HepG2 (cell line): ENCODE data around the gene AXIN1. TPM values are rescaled to one million over a fixed set of nuclear protein-coding genes. Genes with fewer than 3 reads are reported as not detected.

Experiments used
- ATAC-seq: fragments of 200-7000 bp; cut with Tn5 transposase; 3 replicates; pipeline ENCODE4 v1.9.1; 2020; ENCODE audit warnings: mild to moderate bottlenecking, moderate library complexity
- BruUV-seq: library from RNA; stranded (reverse); fragments of 400-500 nt; replicated peaks from 2 replicates; lab custom pipeline; 2021; lab: Mats Ljungman, UMichigan
- CTCF ChIA-PET: fragments of 300-600 bp; formaldehyde crosslinking; extraction: SDS; loops from one replicate; lab custom pipeline; 2021; ENCODE audit warnings: low total read pairs, inconsistent platforms, low intra/inter-chr PET ratio; lab: Yijun Ruan, JAX
- POLR2A ChIA-PET: fragments of 350-600 bp; sonication (Branson Sonifier 250); formaldehyde crosslinking; loops from one replicate; lab custom pipeline; 2020; ENCODE audit warnings: antibody characterized with exemption, inconsistent platforms; lab: Yijun Ruan, JAX
- DNase-seq: peaks from one replicate; pipeline ENCODE4 v3.0.0-alpha.2; 2015; ENCODE audit warnings: low spot score
- FAIRE-seq: peaks from 3 replicates; lab custom pipeline; 2011; peaks lifted over from hg19 to GRCh38; lab: Jason Lieb, UNC
- H2AFZ ChIP-seq: one replicate; pipeline ENCODE4 v1.6.1; 2011; ENCODE audit warnings: low read length, inconsistent platforms
- H3K27ac ChIP-seq: fragments of 300-600 bp; 3 replicates; pipeline ENCODE4 v1.8.0; 2011; ENCODE audit warnings: mixed run types, mild to moderate bottlenecking, mixed read lengths, low read length, inconsistent platforms; ENCODE audit not compliant: insufficient read depth; ENCODE audit errors: extremely low read length
- H3K27me3 ChIP-seq, 2 experiments: fragments of 200-600 bp in 1 of 2; 2 replicates in 1 of 2; 3 replicates in 1 of 2; pipeline versions ENCODE4 v1.6.0 to v1.8.0; 2011; ENCODE audit warnings: low read length in 2 of 2, mild to moderate bottlenecking in 2 of 2, moderate library complexity in 2 of 2, inconsistent platforms in 1 of 2; ENCODE audit not compliant: insufficient read depth in 2 of 2, control insufficient read depth in 1 of 2
- H3K36me3 ChIP-seq, 2 experiments: fragments of 200-600 bp in 1 of 2; replicated peaks in 1 of 2; 2 replicates in 1 of 2; 3 replicates in 1 of 2; pipeline versions ENCODE4 v1.5.1 to v1.8.0; 2011; ENCODE audit warnings: low read length in 2 of 2, inconsistent platforms in 1 of 2; ENCODE audit not compliant: insufficient read depth in 2 of 2, control insufficient read depth in 1 of 2
- H3K4me1 ChIP-seq: 2 replicates; pipeline ENCODE4 v1.5.1; 2012; ENCODE audit warnings: low read length, inconsistent platforms; ENCODE audit not compliant: insufficient read depth
- H3K4me2 ChIP-seq: 2 replicates; pipeline ENCODE4 v1.6.0; 2011; ENCODE audit warnings: low read depth, low read length, inconsistent platforms
- H3K4me3 ChIP-seq, 3 experiments: fragments of 200-600 bp in 1 of 3; sonication (generic), shearing (Covaris generic) in 1 of 3; replicated peaks in 1 of 3; 2 replicates each; pipeline ENCODE4 v1.5.1; 2011 to 2016; ENCODE audit warnings: low read length in 3 of 3, inconsistent platforms in 2 of 3, low read depth in 2 of 3, mild to moderate bottlenecking in 2 of 3, control low read depth in 1 of 3, mixed read lengths in 1 of 3; ENCODE audit not compliant: insufficient read depth in 1 of 3
- H3K79me2 ChIP-seq: one replicate; pipeline ENCODE4 v1.6.1; 2011; ENCODE audit warnings: low read length, inconsistent platforms; ENCODE audit not compliant: insufficient read depth
- H3K9ac ChIP-seq: 2 replicates; pipeline ENCODE4 v1.6.0; 2011; ENCODE audit warnings: mild to moderate bottlenecking, low read depth, low read length, inconsistent platforms; ENCODE audit not compliant: insufficient read depth
- H3K9me3 ChIP-seq: 2 replicates; pipeline ENCODE4 v1.5.1; 2012; ENCODE audit warnings: mild to moderate bottlenecking, low read length
- H4K20me1 ChIP-seq: 2 replicates; pipeline ENCODE4 v1.6.0; 2011; ENCODE audit warnings: inconsistent platforms, mild to moderate bottlenecking, low read length, moderate library complexity; ENCODE audit not compliant: insufficient read depth
- AHR ChIP-seq: IDR thresholded peaks from 2 replicates; pipeline ENCODE4 v1.6.1; 2018; ENCODE audit warnings: missing genetic modification reagents, missing compliant biosample characterization
- ARNTL ChIP-seq: sonication (generic); formaldehyde crosslinking; IDR thresholded peaks from 2 replicates; pipeline ENCODE4 v1.4.0; 2020; ENCODE audit warnings: mild to moderate bottlenecking, missing genetic modification reagents
- CREB1 ChIP-seq, 2 experiments: fragments of 450-650 bp in 1 of 2; IDR thresholded peaks; 2 replicates each; pipeline ENCODE4 v1.6.1; 2016 to 2017; ENCODE audit warnings: control low read depth in 1 of 2, mild to moderate bottlenecking in 1 of 2, missing compliant biosample characterization in 1 of 2, missing genetic modification characterization in 1 of 2
- FLYWCH1 ChIP-seq: sonication (generic); formaldehyde crosslinking; IDR thresholded peaks from 2 replicates; pipeline ENCODE4 v1.8.1; 2023; ENCODE audit warnings: mild to moderate bottlenecking, missing genetic modification reagents
- FOXO1 ChIP-seq: sonication (generic); formaldehyde crosslinking; IDR thresholded peaks from 2 replicates; pipeline ENCODE4 v1.4.0; 2020; ENCODE audit warnings: missing genetic modification reagents
- KDM5A ChIP-seq: fragments of 200-600 bp; sonication (generic); IDR thresholded peaks from 2 replicates; pipeline ENCODE4 v1.7.0; 2018; ENCODE audit warnings: antibody characterized with exemption, mild to moderate bottlenecking, low read length, borderline replicate concordance
- MED1 ChIP-seq: sonication (generic); formaldehyde crosslinking; IDR thresholded peaks from 2 replicates; pipeline ENCODE4 v1.4.0; 2020; ENCODE audit warnings: missing genetic modification reagents
- SAFB2 ChIP-seq: sonication (generic); formaldehyde crosslinking; IDR thresholded peaks from 2 replicates; pipeline ENCODE4 v1.5.1; 2020; ENCODE audit warnings: missing genetic modification reagents, low read depth, mild to moderate bottlenecking, borderline replicate concordance
- STAG1 ChIP-seq: sonication (generic); formaldehyde crosslinking; IDR thresholded peaks from 2 replicates; pipeline ENCODE4 v1.4.0; 2020; ENCODE audit warnings: missing genetic modification reagents
- ZFP90 ChIP-seq: sonication (generic); formaldehyde crosslinking; IDR thresholded peaks from 2 replicates; pipeline ENCODE4 v1.8.0; 2022; ENCODE audit warnings: missing genetic modification reagents, mild to moderate bottlenecking, inconsistent platforms, borderline replicate concordance
- ZNF34 ChIP-seq: sonication (generic); formaldehyde crosslinking; IDR thresholded peaks from 2 replicates; pipeline ENCODE4 v1.4.0; 2020; ENCODE audit warnings: mild to moderate bottlenecking, missing genetic modification reagents, borderline replicate concordance
- ZNF414 ChIP-seq: sonication (generic); formaldehyde crosslinking; IDR thresholded peaks from 2 replicates; pipeline ENCODE4 v1.5.0; 2020; ENCODE audit warnings: missing genetic modification reagents
- ZNF687 ChIP-seq: sonication (generic); formaldehyde crosslinking; IDR thresholded peaks from 2 replicates; pipeline ENCODE4 v1.5.1; 2020; ENCODE audit warnings: mild to moderate bottlenecking, missing genetic modification reagents, moderate library complexity
- ZNF800 ChIP-seq: sonication (generic); formaldehyde crosslinking; IDR thresholded peaks from 2 replicates; pipeline ENCODE4 v1.4.0; 2020; ENCODE audit warnings: missing genetic modification reagents
- WGBS: methylation state at CpG from one replicate; pipeline ENCODE4 v1.1.6; 2017; ENCODE audit warnings: low lambda C conversion rate; 5-methylcytosine and 5-hydroxymethylcytosine counted together
- in situ Hi-C: cut with HindIII; loops from 2 replicates; pipeline ENCODE4 v1.10.0; 2017; ENCODE audit warnings: low pct_unique_long_range_greater_than_20kb; ENCODE audit not compliant: extremely low pct_ligation_motif_present
- intact Hi-C: fragments of 100-400 bp; cut with micrococcal nuclease; formaldehyde crosslinking; loops from one replicate; pipeline ENCODE4 v1.10.0; 2022; ENCODE audit not compliant: unreplicated experiment
- polyA plus RNA-seq, 8 experiments: library from polyadenylated mRNA; depleted of rRNA in 3 of 8; stranded (reverse) in 7 of 8; unstranded in 1 of 8; fragments of >200 nt; fragmentation: Illumina TruSeq in 4 of 8; extraction: Trizol in 4 of 8; gene quantifications; 2 replicates each; pipeline versions ENCODE4 v1.2.1 to v1.2.3, GENCODE V29; 2011 to 2016; ENCODE audit warnings: low read depth in 4 of 8, missing spikeins in 1 of 8, mixed read lengths in 1 of 8; ENCODE audit not compliant: insufficient read depth in 1 of 8
- total RNA-seq, 5 experiments: library from RNA; depleted of rRNA; stranded (reverse); fragments of >200 nt; fragmentation: Illumina TruSeq; extraction: Trizol; gene quantifications; 2 replicates each; pipeline ENCODE4 v1.2.3, GENCODE V29; 2016; ENCODE audit warnings: low read depth in 1 of 5

Gene AXIN1
- total and polyA plus RNA-seq, 2 of the 13 experiments (the other 11 are each of a cell fraction or from before 2014, with no cell fraction given): 24.0 to 26.0 TPM

GRCh38 chr16:268141-269053, 84.1 kb downstream of the AXIN1 start:
- intact Hi-C loops: no loop called here
- 26% methylated on average over 24 of the region's 40 CpGs for WGBS
- POLR2A ChIA-PET: interaction anchor here (0.5 kb wide), 1 partner anchor 84 kb away, joined by 3 read pairs; the partner anchor contains the start of gene AXIN1
- TF ChIP-seq ZNF800 (CRISPR knock-in tag) (peak; percentile 67; the same call in 1 of the 2 replicates), STAG1 (no peak), FOXO1 (CRISPR knock-in tag) (no peak), ZNF687 (CRISPR knock-in tag) (peak; percentile 54), ZNF34 (CRISPR knock-in tag) (no peak), SAFB2 (CRISPR knock-in tag) (no peak), ARNTL (CRISPR knock-in tag) (no peak), AHR (no peak), MED1 (no peak), ZNF414 (CRISPR knock-in tag) (no peak), ZFP90 (CRISPR knock-in tag) (0 out of 2 replicates have a peak, but pooled peaks have one; percentile 35), CREB1 (IDR thresholded peaks at IDR 0.05) (0 out of 2 replicates have a peak, but pooled peaks have one; percentile 4), CREB1 (CRISPR knock-in tag; IDR thresholded peaks at IDR 0.05) (no peak), FLYWCH1 (CRISPR knock-in tag) (no peak), KDM5A (no peak)

More at GRCh38 chr16:268141-269053, 84.1 kb downstream of the AXIN1 start:
- DNase-seq (no peak), FAIRE-seq (no peak), ATAC-seq (peak; percentile 37)
- Histone ChIP-seq H3K27me3 (peaks cover 18 to 49% of the 10 kb centered on the region in 2 experiments; a peak in 4 of 5 replicates), H3K4me2 (peak overlapping the region; percentile 73), H3K9ac (no peak overlapping the region), H2AFZ (no peak overlapping the region), H3K27ac (no peak overlapping the region), H3K36me3 (0 out of 5 replicates have a peak, but pooled peaks cover 0 to 4% of the 10 kb centered on the region in 2 experiments), H3K4me1 (peaks cover 36% of the 10 kb centered on the region), H3K79me2 (no peaks in the 10 kb centered on the region), H4K20me1 (no peaks in the 10 kb centered on the region), H3K9me3 (no peaks in the 10 kb centered on the region), H3K4me3 (peak overlapping the region in 1 of 3 experiments; percentile 44; a peak in 1 of 6 replicates)
- CTCF ChIA-PET: no interaction called here
- BruUV-seq: no TSS peak
- in situ Hi-C loops: no loop called here
